T-helper 1 cell treated with Interleukin-12 subunit alpha and Interleukin-12 subunit beta and Interleukin-4 antibody, amounts not matched to agents 30 ng/mL and 1 ng/mL, for 36 hours (primary cell): ENCODE measurements around the gene ADIPOR2. TPM values are rescaled to one million over a fixed set of nuclear protein-coding genes. Genes with fewer than 3 reads are reported as not detected.
"Not testable (repeated sequence)": the region's sequence is repeated elsewhere in the genome, so short reads cannot be mapped to it uniquely, and the experiment has no call there.

Source experiments
- intact Hi-C: fragments of 100-400 bp; cut with micrococcal nuclease; formaldehyde crosslinking; loops from one replicate; pipeline ENCODE4 v1.15.1; 2024
- total RNA-seq: library from RNA; stranded (reverse); gene quantifications from 2 replicates; pipeline ENCODE4 v1.2.3, GENCODE V29; 2022

The ADIPOR2 gene
- total RNA-seq, 1 donor from 2014 or later: 55.8 TPM

GRCh38 chr12:1731019-1731687 lies 40.3 kb downstream of the ADIPOR2 start:
- intact Hi-C loops: no loop called here

GRCh38 chr12:1731688-1732078 lies 40.8 kb downstream of the ADIPOR2 start:
- intact Hi-C loops: not testable (repeated sequence)

GRCh38 chr12:1732914-1733313 lies 42.0 kb downstream of the ADIPOR2 start:
- intact Hi-C loops: no loop called here

GRCh38 chr12:1733712-1734111 lies 42.8 kb downstream of the ADIPOR2 start:
- intact Hi-C loops: not testable (repeated sequence)

- intact Hi-C loops: no loop called here
Observed at GRCh38 chr12:1737652-1738286, 46.9 kb downstream of the ADIPOR2 start.

- intact Hi-C loops: no loop called here
Observed at GRCh38 chr12:1738446-1738845, 47.6 kb downstream of the ADIPOR2 start.

- intact Hi-C loops: no loop called here
Observed at GRCh38 chr12:1739368-1739767, 48.5 kb downstream of the ADIPOR2 start.

- intact Hi-C loops: no loop called here
Observed at GRCh38 chr12:1740161-1740948, 49.5 kb downstream of the ADIPOR2 start.

- intact Hi-C loops: no loop called here
Observed at GRCh38 chr12:1741154-1741949, 50.5 kb downstream of the ADIPOR2 start.

- intact Hi-C loops: no loop called here
Observed at GRCh38 chr12:1744932-1745331, 54.1 kb downstream of the ADIPOR2 start.

GRCh38 chr12:1747609-1748008 lies 56.7 kb downstream of the ADIPOR2 start:
- intact Hi-C loops: no loop called here

- intact Hi-C loops: no loop called here
Observed at GRCh38 chr12:1749019-1749418, 58.1 kb downstream of the ADIPOR2 start.

GRCh38 chr12:1750300-1750699 lies 59.4 kb downstream of the ADIPOR2 start:
- intact Hi-C loops: no loop called here

GRCh38 chr12:1758376-1758775 lies 67.5 kb downstream of the ADIPOR2 start:
- intact Hi-C loops: no loop called here

- intact Hi-C loops: no loop called here
Observed at GRCh38 chr12:1758887-1759286, 68.0 kb downstream of the ADIPOR2 start.

GRCh38 chr12:1760566-1761382 lies 69.9 kb downstream of the ADIPOR2 start:
- intact Hi-C loops: no loop called here

- intact Hi-C loops: no loop called here
Observed at GRCh38 chr12:1761857-1762256, 71.0 kb downstream of the ADIPOR2 start.

GRCh38 chr12:1763153-1763552 lies 72.3 kb downstream of the ADIPOR2 start:
- intact Hi-C loops: no loop called here

GRCh38 chr12:1766110-1766509 lies 75.2 kb downstream of the ADIPOR2 start:
- intact Hi-C loops: no loop called here

GRCh38 chr12:1767407-1768090 lies 76.7 kb downstream of the ADIPOR2 start:
- intact Hi-C loops: no loop called here
